Trophoblast cell (in vitro differentiated cells and primary cell): ENCODE results near the gene TBCK.

Source experiments
- DNase-seq, 2 donors: peaks; one replicate each; pipeline ENCODE4 v3.0.0-alpha.2; 2016
- H2AFZ ChIP-seq: 2 replicates; pipeline ENCODE4 v1.6.1; 2013; ENCODE audit warnings: low read length, moderate library complexity, mild to moderate bottlenecking; ENCODE audit not compliant: insufficient read depth, poor library complexity
- H2AK5ac ChIP-seq: 2 replicates; pipeline ENCODE4 v1.6.1; 2013; ENCODE audit warnings: mild to moderate bottlenecking, low read length
- H2BK120ac ChIP-seq: 2 replicates; pipeline ENCODE4 v1.6.1; 2013; ENCODE audit warnings: low read length, mild to moderate bottlenecking, moderate library complexity; ENCODE audit not compliant: insufficient read depth, poor library complexity
- H2BK12ac ChIP-seq: 2 replicates; pipeline ENCODE4 v1.6.1; 2013; ENCODE audit warnings: mild to moderate bottlenecking, low read length, moderate library complexity
- H2BK5ac ChIP-seq: 2 replicates; pipeline ENCODE4 v1.6.1; 2013; ENCODE audit warnings: low read length, low read depth, moderate library complexity, mild to moderate bottlenecking; ENCODE audit not compliant: poor library complexity
- H3K14ac ChIP-seq: 2 replicates; pipeline ENCODE4 v1.6.1; 2013; ENCODE audit warnings: mild to moderate bottlenecking, low read length
- H3K18ac ChIP-seq: 2 replicates; pipeline ENCODE4 v1.6.1; 2013; ENCODE audit warnings: mild to moderate bottlenecking, low read length
- H3K23ac ChIP-seq: 2 replicates; pipeline ENCODE4 v1.6.1; 2013; ENCODE audit warnings: low read length
- H3K27ac ChIP-seq: 2 replicates; pipeline ENCODE4 v1.5.1; 2013; ENCODE audit warnings: low read depth, mild to moderate bottlenecking, inconsistent platforms, low read length, moderate library complexity
- H3K27me3 ChIP-seq: 2 replicates; pipeline ENCODE4 v1.6.1; 2013; ENCODE audit warnings: inconsistent platforms, mild to moderate bottlenecking, low read length, moderate library complexity; ENCODE audit not compliant: insufficient read depth
- H3K36me3 ChIP-seq, 2 experiments: 1 replicate in 1 of 2; 2 replicates in 1 of 2; pipeline ENCODE4 v1.6.1; 2013; ENCODE audit warnings: low read length in 2 of 2, mild to moderate bottlenecking in 2 of 2, moderate library complexity in 1 of 2; ENCODE audit not compliant: insufficient read depth in 2 of 2, control insufficient read depth in 1 of 2
- H3K4ac ChIP-seq: 2 replicates; pipeline ENCODE4 v1.6.1; 2013; ENCODE audit warnings: low read depth, mild to moderate bottlenecking, low read length, moderate library complexity
- H3K4me1 ChIP-seq, 2 experiments: 1 replicate in 1 of 2; 2 replicates in 1 of 2; pipeline ENCODE4 v1.6.1; 2013; ENCODE audit warnings: low read length in 2 of 2, mild to moderate bottlenecking in 2 of 2, moderate library complexity in 1 of 2; ENCODE audit not compliant: insufficient read depth in 2 of 2, control insufficient read depth in 1 of 2
- H3K4me2 ChIP-seq: 2 replicates; pipeline ENCODE4 v1.6.1; 2013; ENCODE audit warnings: inconsistent platforms, mild to moderate bottlenecking, low read length, moderate library complexity
- H3K4me3 ChIP-seq: 2 replicates; pipeline ENCODE4 v1.5.1; 2013; ENCODE audit warnings: mild to moderate bottlenecking, low read depth, low read length, inconsistent platforms
- H3K79me1 ChIP-seq: one replicate; pipeline ENCODE4 v1.6.1; 2013; ENCODE audit warnings: low read length
- H3K79me2 ChIP-seq: 2 replicates; pipeline ENCODE4 v1.6.1; 2013; ENCODE audit warnings: low read length, mild to moderate bottlenecking; ENCODE audit not compliant: control insufficient read depth, insufficient read depth, poor library complexity
- H3K9ac ChIP-seq: 2 replicates; pipeline ENCODE4 v1.6.1; 2013; ENCODE audit warnings: mild to moderate bottlenecking, low read length
- H3K9me3 ChIP-seq: 2 replicates; pipeline ENCODE4 v1.6.1; 2013; ENCODE audit warnings: low read depth, mild to moderate bottlenecking, control low read depth, inconsistent platforms, low read length; ENCODE audit not compliant: insufficient read depth
- H4K12ac ChIP-seq: 2 replicates; pipeline ENCODE4 v1.6.1; 2013; ENCODE audit warnings: low read depth, mild to moderate bottlenecking, low read length, moderate library complexity
- H4K8ac ChIP-seq: 2 replicates; pipeline ENCODE4 v1.6.1; 2013; ENCODE audit warnings: low read depth, mild to moderate bottlenecking, low read length, moderate library complexity
- H4K91ac ChIP-seq: one replicate; pipeline ENCODE4 v1.6.1; 2013; ENCODE audit warnings: low read depth, mild to moderate bottlenecking, low read length, moderate library complexity
- WGBS: extraction: QIAGEN DNeasy Blood & Tissue Kit; methylation state at CpG from one replicate; pipeline ENCODE4 v1.1.7; 2013; ENCODE audit warnings: missing lambda C conversion rate; ENCODE audit not compliant: insufficient read length, insufficient coverage; ENCODE audit errors: extremely low coverage; 5-methylcytosine and 5-hydroxymethylcytosine counted together

TBCK gene

GRCh38 chr4:106048250-106048971 lies 267.6 kb downstream of the TBCK start:
- H3K23ac ChIP-seq, result no peak overlapping the region

GRCh38 chr4:106046083-106046482 lies 269.9 kb downstream of the TBCK start:
- Histone ChIP-seq H3K23ac (no peak overlapping the region), H3K27me3 (no peaks in the 10 kb centered on the region), H4K12ac (no peak overlapping the region), H3K36me3 (no peaks in the 10 kb centered on the region), H2AK5ac (no peak overlapping the region), H4K91ac (no peak overlapping the region), H3K4ac (no peak overlapping the region), H3K18ac (no peak overlapping the region), H2BK120ac (no peak overlapping the region), H3K4me2 (no peak overlapping the region), H2BK5ac (no peak overlapping the region), H2BK12ac (no peak overlapping the region), H3K79me1 (no peaks in the 10 kb centered on the region), H3K4me1 (no peaks in the 10 kb centered on the region), H3K4me3 (no peak overlapping the region), H3K27ac (no peak overlapping the region), H3K9ac (no peak overlapping the region), H2AFZ (no peak overlapping the region), H3K9me3 (no peaks in the 10 kb centered on the region), H4K8ac (no peak overlapping the region), H3K14ac (no peak overlapping the region), H3K79me2 (no peaks in the 10 kb centered on the region)
- WGBS, result no CpG with 5 or more reads among the region's 3 CpGs
- no peak for DNase-seq

More at GRCh38 chr4:106048250-106048971, 267.6 kb downstream of the TBCK start:
- no CpG with 5 or more reads among the region's 2 CpGs for WGBS
- Histone ChIP-seq H3K36me3 (no peaks in the 10 kb centered on the region), H3K27me3 (no peaks in the 10 kb centered on the region), H2AK5ac (no peak overlapping the region), H3K4me2 (no peak overlapping the region), H3K18ac (no peak overlapping the region), H3K4ac (no peak overlapping the region), H3K14ac (no peak overlapping the region), H4K12ac (no peak overlapping the region), H2BK120ac (no peak overlapping the region), H3K9me3 (no peaks in the 10 kb centered on the region), H4K91ac (no peak overlapping the region), H3K27ac (no peak overlapping the region), H2BK12ac (no peak overlapping the region), H3K4me1 (no peaks in the 10 kb centered on the region), H3K79me2 (no peaks in the 10 kb centered on the region), H2BK5ac (no peak overlapping the region), H3K4me3 (no peak overlapping the region), H2AFZ (no peak overlapping the region), H3K9ac (no peak overlapping the region), H4K8ac (no peak overlapping the region), H3K79me1 (no peaks in the 10 kb centered on the region)
- DNase-seq, result no peak

GRCh38 chr4:106041294-106042002 lies 274.6 kb downstream of the TBCK start:
- H3K9ac ChIP-seq, result no peak overlapping the region
- H3K9me3 ChIP-seq, result no peaks in the 10 kb centered on the region
- no peak overlapping the region for H2BK5ac ChIP-seq
- no peak overlapping the region for H3K4ac ChIP-seq
- H4K91ac ChIP-seq, result no peak overlapping the region
- no peaks in the 10 kb centered on the region for H3K79me2 ChIP-seq
- H2BK12ac ChIP-seq, result no peak overlapping the region
- no peak overlapping the region for H4K12ac ChIP-seq
- no peak for DNase-seq
- H3K27ac ChIP-seq, result no peak overlapping the region
- WGBS, result no CpG with 5 or more reads among the region's 2 CpGs
- H3K23ac ChIP-seq, result no peak overlapping the region
- H2AFZ ChIP-seq, result no peak overlapping the region
- H3K4me2 ChIP-seq, result no peak overlapping the region
- no peaks in the 10 kb centered on the region for H3K27me3 ChIP-seq
- H2AK5ac ChIP-seq, result no peak overlapping the region
- H3K4me1 ChIP-seq, result no peaks in the 10 kb centered on the region
- H3K36me3 ChIP-seq, result no peaks in the 10 kb centered on the region
- H3K18ac ChIP-seq, result no peak overlapping the region
- H3K79me1 ChIP-seq, result no peaks in the 10 kb centered on the region
- H3K4me3 ChIP-seq, result no peak overlapping the region
- H2BK120ac ChIP-seq, result no peak overlapping the region
- no peak overlapping the region for H4K8ac ChIP-seq
- H3K14ac ChIP-seq, result no peak overlapping the region

GRCh38 chr4:106039796-106040195 lies 276.2 kb downstream of the TBCK start:
- H4K8ac ChIP-seq, result no peak overlapping the region
- no peak overlapping the region for H2BK12ac ChIP-seq
- no peak for DNase-seq
- no peak overlapping the region for H2BK120ac ChIP-seq
- no peaks in the 10 kb centered on the region for H3K9me3 ChIP-seq
- no CpG with 5 or more reads among the region's 3 CpGs for WGBS
- H3K14ac ChIP-seq, result no peak overlapping the region
- H3K79me1 ChIP-seq, result no peaks in the 10 kb centered on the region
- no peak overlapping the region for H2AFZ ChIP-seq
- no peak overlapping the region for H3K18ac ChIP-seq
- H3K9ac ChIP-seq, result no peak overlapping the region
- H2BK5ac ChIP-seq, result no peak overlapping the region
- no peaks in the 10 kb centered on the region for H3K4me1 ChIP-seq
- H3K79me2 ChIP-seq, result no peaks in the 10 kb centered on the region
- no peak overlapping the region for H3K27ac ChIP-seq
- no peak overlapping the region for H4K12ac ChIP-seq
- no peak overlapping the region for H3K4me2 ChIP-seq
- no peak overlapping the region for H3K4me3 ChIP-seq
- no peak overlapping the region for H4K91ac ChIP-seq
- H3K23ac ChIP-seq, result no peak overlapping the region
- no peaks in the 10 kb centered on the region for H3K36me3 ChIP-seq
- no peak overlapping the region for H2AK5ac ChIP-seq
- H3K27me3 ChIP-seq, result no peaks in the 10 kb centered on the region
- H3K4ac ChIP-seq, result no peak overlapping the region
